ENCODE results near the gene ADARB2.

Gene ADARB2

DNA sequence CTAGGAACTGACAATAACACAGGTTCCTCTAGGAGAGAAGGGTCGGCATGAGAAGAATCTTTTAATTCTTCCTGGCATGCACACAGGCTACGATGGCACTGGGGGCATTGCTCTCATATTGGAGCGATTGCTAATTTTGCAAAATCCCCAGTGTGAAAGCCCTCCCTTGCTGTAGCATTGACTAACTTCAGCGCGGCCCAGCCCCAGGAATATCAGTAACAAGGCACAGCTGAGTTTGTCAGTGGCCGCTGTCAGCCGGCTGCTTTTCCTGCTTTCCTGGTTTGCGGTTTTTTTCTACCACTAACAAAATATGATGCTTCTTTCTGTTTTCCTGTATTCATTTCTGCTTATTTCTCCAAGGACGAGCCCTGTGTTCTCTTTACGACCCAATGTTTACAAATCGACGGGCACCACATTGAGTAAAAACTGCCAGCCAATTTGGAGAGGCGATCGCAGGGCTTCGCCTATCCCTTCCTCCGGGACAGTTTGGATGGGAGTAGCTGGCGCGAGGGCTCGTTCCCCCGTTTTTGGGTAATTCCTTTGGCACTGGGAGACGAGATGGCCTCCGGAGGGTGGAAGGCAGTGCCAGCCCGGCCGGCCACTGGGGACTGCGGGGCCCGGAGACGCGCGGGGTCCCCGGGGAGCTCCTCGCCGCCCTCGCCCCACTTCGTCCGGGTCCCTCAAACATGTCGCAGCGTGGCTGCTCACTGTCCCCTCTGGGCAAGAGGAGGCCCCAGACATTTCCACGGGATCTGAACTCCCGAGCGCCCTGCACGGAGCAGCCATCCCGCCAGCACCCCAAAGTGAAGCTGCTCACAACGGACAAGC is 967 bp downstream of the ADARB2 start:
- H3K36me3 ChIP-seq (ENCODE audit: control insufficient read depth in 2 of 2, insufficient read depth in 1 of 2, low read length in 2 of 2): no peaks in the 10 kb centered on the region
- CTCF ChIA-PET: interaction anchor here (0.6 to 0.8 kb wide), 2 partner anchors 12 to 13 kb away, joined by 3 to 5 read pairs; no protein-coding TSS in a partner anchor
- H3K4me1 ChIP-seq (ENCODE audit: control insufficient read depth, insufficient read depth, low read length): no peaks in the 10 kb centered on the region
- TF ChIP-seq, protein P1, sequence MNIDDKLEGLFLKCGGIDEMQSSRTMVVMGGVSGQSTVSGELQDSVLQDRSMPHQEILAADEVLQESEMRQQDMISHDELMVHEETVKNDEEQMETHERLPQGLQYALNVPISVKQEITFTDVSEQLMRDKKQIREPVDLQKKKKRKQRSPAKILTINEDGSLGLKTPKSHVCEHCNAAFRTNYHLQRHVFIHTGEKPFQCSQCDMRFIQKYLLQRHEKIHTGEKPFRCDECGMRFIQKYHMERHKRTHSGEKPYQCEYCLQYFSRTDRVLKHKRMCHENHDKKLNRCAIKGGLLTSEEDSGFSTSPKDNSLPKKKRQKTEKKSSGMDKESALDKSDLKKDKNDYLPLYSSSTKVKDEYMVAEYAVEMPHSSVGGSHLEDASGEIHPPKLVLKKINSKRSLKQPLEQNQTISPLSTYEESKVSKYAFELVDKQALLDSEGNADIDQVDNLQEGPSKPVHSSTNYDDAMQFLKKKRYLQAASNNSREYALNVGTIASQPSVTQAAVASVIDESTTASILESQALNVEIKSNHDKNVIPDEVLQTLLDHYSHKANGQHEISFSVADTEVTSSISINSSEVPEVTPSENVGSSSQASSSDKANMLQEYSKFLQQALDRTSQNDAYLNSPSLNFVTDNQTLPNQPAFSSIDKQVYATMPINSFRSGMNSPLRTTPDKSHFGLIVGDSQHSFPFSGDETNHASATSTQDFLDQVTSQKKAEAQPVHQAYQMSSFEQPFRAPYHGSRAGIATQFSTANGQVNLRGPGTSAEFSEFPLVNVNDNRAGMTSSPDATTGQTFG (tag by site-specific recombination; IDR thresholded peaks at IDR 0.05; ENCODE audit: borderline replicate concordance): no peak
- TF ChIP-seq, protein P2, sequence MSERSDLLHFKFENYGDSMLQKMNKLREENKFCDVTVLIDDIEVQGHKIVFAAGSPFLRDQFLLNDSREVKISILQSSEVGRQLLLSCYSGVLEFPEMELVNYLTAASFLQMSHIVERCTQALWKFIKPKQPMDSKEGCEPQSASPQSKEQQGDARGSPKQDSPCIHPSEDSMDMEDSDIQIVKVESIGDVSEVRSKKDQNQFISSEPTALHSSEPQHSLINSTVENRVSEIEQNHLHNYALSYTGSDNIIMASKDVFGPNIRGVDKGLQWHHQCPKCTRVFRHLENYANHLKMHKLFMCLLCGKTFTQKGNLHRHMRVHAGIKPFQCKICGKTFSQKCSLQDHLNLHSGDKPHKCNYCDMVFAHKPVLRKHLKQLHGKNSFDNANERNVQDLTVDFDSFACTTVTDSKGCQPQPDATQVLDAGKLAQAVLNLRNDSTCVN (tag by site-specific recombination; optimal IDR thresholded peaks at IDR 0.05): no peak
- TF ChIP-seq KLF16 (tag by site-specific recombination; IDR thresholded peaks at IDR 0.05) (no peak), ZNF544 (tag by site-specific recombination; IDR thresholded peaks at IDR 0.05) (no peak), ZNF112 (tag by site-specific recombination; IDR thresholded peaks at IDR 0.05) (no peak), ZBTB8A (tag by site-specific recombination; IDR thresholded peaks at IDR 0.05) (no peak), ZNF48 (tag by site-specific recombination; IDR thresholded peaks at IDR 0.05) (no peak), ZNF133 (tag by site-specific recombination; IDR thresholded peaks at IDR 0.05) (no peak), ZNF391 (tag by site-specific recombination; IDR thresholded peaks at IDR 0.05; ENCODE audit: borderline replicate concordance, low read depth) (no peak)
- TF ChIP-seq, protein P3, sequence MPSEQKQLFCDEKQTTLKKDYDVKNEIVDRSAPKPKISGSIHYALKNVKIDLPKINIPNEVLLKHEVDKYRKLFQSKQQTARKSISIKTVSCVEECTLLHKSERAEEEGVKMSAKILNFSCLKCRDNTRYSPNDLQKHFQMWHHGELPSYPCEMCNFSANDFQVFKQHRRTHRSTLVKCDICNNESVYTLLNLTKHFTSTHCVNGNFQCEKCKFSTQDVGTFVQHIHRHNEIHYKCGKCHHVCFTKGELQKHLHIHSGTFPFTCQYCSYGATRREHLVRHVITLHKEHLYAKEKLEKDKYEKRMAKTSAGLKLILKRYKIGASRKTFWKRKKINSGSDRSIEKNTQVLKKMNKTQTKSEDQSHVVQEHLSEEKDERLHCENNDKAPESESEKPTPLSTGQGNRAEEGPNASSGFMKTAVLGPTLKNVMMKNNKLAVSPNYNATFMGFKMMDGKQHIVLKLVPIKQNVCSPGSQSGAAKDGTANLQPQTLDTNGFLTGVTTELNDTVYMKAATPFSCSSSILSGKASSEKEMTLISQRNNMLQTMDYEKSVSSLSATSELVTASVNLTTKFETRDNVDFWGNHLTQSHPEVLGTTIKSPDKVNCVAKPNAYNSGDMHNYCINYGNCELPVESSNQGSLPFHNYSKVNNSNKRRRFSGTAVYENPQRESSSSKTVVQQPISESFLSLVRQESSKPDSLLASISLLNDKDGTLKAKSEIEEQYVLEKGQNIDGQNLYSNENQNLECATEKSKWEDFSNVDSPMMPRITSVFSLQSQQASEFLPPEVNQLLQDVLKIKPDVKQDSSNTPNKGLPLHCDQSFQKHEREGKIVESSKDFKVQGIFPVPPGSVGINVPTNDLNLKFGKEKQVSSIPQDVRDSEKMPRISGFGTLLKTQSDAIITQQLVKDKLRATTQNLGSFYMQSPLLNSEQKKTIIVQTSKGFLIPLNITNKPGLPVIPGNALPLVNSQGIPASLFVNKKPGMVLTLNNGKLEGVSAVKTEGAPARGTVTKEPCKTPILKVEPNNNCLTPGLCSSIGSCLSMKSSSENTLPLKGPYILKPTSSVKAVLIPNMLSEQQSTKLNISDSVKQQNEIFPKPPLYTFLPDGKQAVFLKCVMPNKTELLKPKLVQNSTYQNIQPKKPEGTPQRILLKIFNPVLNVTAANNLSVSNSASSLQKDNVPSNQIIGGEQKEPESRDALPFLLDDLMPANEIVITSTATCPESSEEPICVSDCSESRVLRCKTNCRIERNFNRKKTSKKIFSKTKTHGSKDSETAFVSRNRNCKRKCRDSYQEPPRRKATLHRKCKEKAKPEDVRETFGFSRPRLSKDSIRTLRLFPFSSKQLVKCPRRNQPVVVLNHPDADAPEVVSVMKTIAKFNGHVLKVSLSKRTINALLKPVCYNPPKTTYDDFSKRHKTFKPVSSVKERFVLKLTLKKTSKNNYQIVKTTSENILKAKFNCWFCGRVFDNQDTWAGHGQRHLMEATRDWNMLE (tag by site-specific recombination; conservative IDR thresholded peaks at IDR 0.05; ENCODE audit: low read depth): no peak
- H3K4me3 ChIP-seq (ENCODE audit: low read depth, low read length): peak overlapping the region; percentile 44
- H3K27ac ChIP-seq (ENCODE audit: extremely low read depth, low read depth, low read length): no peak overlapping the region; the same call in 1 of the 2 replicates
- POLR2A ChIA-PET: interaction anchor here (0.6 to 1.5 kb wide), 2 partner anchors 22 to 331 kb away, joined by 3 to 4 read pairs; no protein-coding TSS in a partner anchor
- H3K9me3 ChIP-seq (ENCODE audit: control insufficient read depth, insufficient read depth, low read depth, low read length): no peaks in the 10 kb centered on the region

DNA sequence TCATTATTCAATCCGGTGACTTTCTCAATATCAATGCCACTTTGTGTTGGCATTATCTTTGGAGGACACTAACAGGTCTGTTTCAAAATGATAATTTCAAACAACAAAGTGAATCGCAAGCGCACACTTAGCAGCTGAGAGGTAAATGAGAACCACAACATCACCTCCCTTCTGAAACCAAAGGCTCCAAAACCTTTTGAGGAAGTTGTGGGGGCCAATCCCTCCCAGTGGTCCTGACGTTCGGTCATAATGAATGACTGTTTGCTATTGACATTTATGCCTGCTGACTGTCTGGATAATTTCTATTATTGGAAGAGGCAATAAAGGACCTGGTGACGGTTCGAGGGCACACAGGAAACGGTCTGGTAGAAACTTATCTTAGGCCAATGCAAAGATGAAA is 1.8 kb downstream of the ADARB2 start:
- Histone ChIP-seq H3K27ac (ENCODE audit: extremely low read depth, low read depth, low read length) (no peak overlapping the region), H3K4me3 (ENCODE audit: low read depth, low read length) (no peak overlapping the region), H3K4me1 (ENCODE audit: control insufficient read depth, insufficient read depth, low read length) (no peaks in the 10 kb centered on the region), H3K9me3 (ENCODE audit: control insufficient read depth, insufficient read depth, low read depth, low read length) (no peaks in the 10 kb centered on the region), H3K36me3 (ENCODE audit: control insufficient read depth in 2 of 2, insufficient read depth in 1 of 2, low read length in 2 of 2) (no peaks in the 10 kb centered on the region)
- ChIA-PET POLR2A (no interaction called here), CTCF (interaction anchor here (0.6 kb wide), 1 partner anchor 13 kb away, joined by 4 read pairs; no protein-coding TSS in a partner anchor)
- TF ChIP-seq ZNF175 (tag by site-specific recombination; IDR thresholded peaks at IDR 0.05) (no peak), ZNF140 (tag by site-specific recombination; IDR thresholded peaks at IDR 0.05) (no peak), OSR2 (tag by site-specific recombination; IDR thresholded peaks at IDR 0.05) (no peak), ZNF114 (tag by site-specific recombination; IDR thresholded peaks at IDR 0.05) (no peak)
- TF ChIP-seq, protein P4, sequence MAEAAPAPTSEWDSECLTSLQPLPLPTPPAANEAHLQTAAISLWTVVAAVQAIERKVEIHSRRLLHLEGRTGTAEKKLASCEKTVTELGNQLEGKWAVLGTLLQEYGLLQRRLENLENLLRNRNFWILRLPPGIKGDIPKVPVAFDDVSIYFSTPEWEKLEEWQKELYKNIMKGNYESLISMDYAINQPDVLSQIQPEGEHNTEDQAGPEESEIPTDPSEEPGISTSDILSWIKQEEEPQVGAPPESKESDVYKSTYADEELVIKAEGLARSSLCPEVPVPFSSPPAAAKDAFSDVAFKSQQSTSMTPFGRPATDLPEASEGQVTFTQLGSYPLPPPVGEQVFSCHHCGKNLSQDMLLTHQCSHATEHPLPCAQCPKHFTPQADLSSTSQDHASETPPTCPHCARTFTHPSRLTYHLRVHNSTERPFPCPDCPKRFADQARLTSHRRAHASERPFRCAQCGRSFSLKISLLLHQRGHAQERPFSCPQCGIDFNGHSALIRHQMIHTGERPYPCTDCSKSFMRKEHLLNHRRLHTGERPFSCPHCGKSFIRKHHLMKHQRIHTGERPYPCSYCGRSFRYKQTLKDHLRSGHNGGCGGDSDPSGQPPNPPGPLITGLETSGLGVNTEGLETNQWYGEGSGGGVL (tag by site-specific recombination; IDR thresholded peaks at IDR 0.05): no peak
